Neural progenitor cell (in vitro differentiated cells): ENCODE data around the gene KATNA1. TPM values are rescaled to one million over a fixed set of nuclear protein-coding genes. Genes with fewer than 3 reads are reported as not detected.

Experiments used
- DNase-seq: peaks from one replicate; pipeline ENCODE4 v3.0.0-alpha.2; 2016; ENCODE audit warnings: low spot score
- H2AFZ ChIP-seq: fragments of 200-600 bp; sonication (generic); replicated peaks from 2 replicates; pipeline ENCODE4 v1.6.1; 2016; ENCODE audit warnings: antibody characterized with exemption
- H3F3A ChIP-seq: fragments of 200-600 bp; sonication (generic); 2 replicates; pipeline ENCODE4 v1.6.1; 2016; ENCODE audit warnings: antibody characterized with exemption, low read depth
- H3K27ac ChIP-seq: fragments of 200-600 bp; sonication (generic); 2 replicates; pipeline ENCODE4 v1.5.1; 2016; ENCODE audit warnings: mild to moderate bottlenecking
- H3K27me3 ChIP-seq: fragments of 200-600 bp; sonication (generic); 2 replicates; pipeline ENCODE4 v1.6.1; 2016; ENCODE audit warnings: mild to moderate bottlenecking, moderate library complexity
- H3K36me3 ChIP-seq: fragments of 200-600 bp; sonication (generic); 2 replicates; pipeline ENCODE4 v1.5.1; 2016
- H3K4me1 ChIP-seq: fragments of 200-600 bp; sonication (generic); 2 replicates; pipeline ENCODE4 v1.6.1; 2016; ENCODE audit warnings: mixed run types
- H3K4me2 ChIP-seq: fragments of 200-600 bp; sonication (generic); 2 replicates; pipeline ENCODE4 v1.6.1; 2016
- H3K4me3 ChIP-seq: fragments of 200-600 bp; sonication (generic); 2 replicates; pipeline ENCODE4 v1.5.1; 2016
- H3K79me2 ChIP-seq: fragments of 200-600 bp; sonication (generic); 2 replicates; pipeline ENCODE4 v1.6.1; 2016; ENCODE audit warnings: low read depth
- H3K9ac ChIP-seq: fragments of 200-600 bp; sonication (generic); 2 replicates; pipeline ENCODE4 v1.6.1; 2016
- H3K9me3 ChIP-seq: fragments of 200-600 bp; sonication (generic); 2 replicates; pipeline ENCODE4 v1.5.1; 2016; ENCODE audit warnings: low read depth
- H4K20me1 ChIP-seq: fragments of 200-600 bp; sonication (generic); 2 replicates; pipeline ENCODE4 v1.6.1; 2016; ENCODE audit warnings: low read depth
- H3K27ac Mint-ChIP-seq: 3 replicates; pipeline ENCODE4 v1.8.0; 2021; ENCODE audit warnings: mixed read lengths
- H3K27me3 Mint-ChIP-seq: 2 replicates; pipeline ENCODE4 v1.8.0; 2022; ENCODE audit warnings: low read depth, mild to moderate bottlenecking, inconsistent platforms, moderate library complexity, mixed read lengths; ENCODE audit not compliant: insufficient read depth
- H3K36me3 Mint-ChIP-seq: 3 replicates; pipeline ENCODE4 v1.8.0; 2021; ENCODE audit warnings: mixed read lengths
- H3K4me1 Mint-ChIP-seq: 3 replicates; pipeline ENCODE4 v1.8.0; 2021; ENCODE audit warnings: mixed read lengths
- H3K4me3 Mint-ChIP-seq: 3 replicates; pipeline ENCODE4 v1.8.0; 2021; ENCODE audit warnings: mild to moderate bottlenecking, moderate library complexity, mixed read lengths
- H3K9me3 Mint-ChIP-seq: 3 replicates; pipeline ENCODE4 v1.8.0; 2020; ENCODE audit warnings: mixed read lengths
- CTCF ChIP-seq: fragments of 200-600 bp; sonication (generic); IDR thresholded peaks from 2 replicates; pipeline ENCODE4 v1.5.1; 2017; ENCODE audit warnings: antibody characterized with exemption, mild to moderate bottlenecking
- EZH2 ChIP-seq: fragments of 200-600 bp; sonication (generic); IDR thresholded peaks from 2 replicates; pipeline ENCODE4 v1.6.1; 2017; ENCODE audit warnings: antibody characterized with exemption, mild to moderate bottlenecking, moderate library complexity
- EZH2phosphoT487 ChIP-seq: fragments of 200-600 bp; sonication (generic); IDR thresholded peaks from 2 replicates; pipeline ENCODE4 v1.6.1; 2017; ENCODE audit warnings: antibody characterized with exemption
- small RNA-seq: library from RNA; depleted of rRNA; stranded (forward); fragments of <200 nt; gene quantifications from one replicate; pipeline ENCODE3, GENCODE V24; 2015
- total RNA-seq: library from RNA; depleted of rRNA; stranded (reverse); fragments of >200 nt; gene quantifications from 2 replicates; pipeline ENCODE4 v1.2.3, GENCODE V29; 2015; ENCODE audit warnings: low replicate concordance

KATNA1 gene
- total RNA-seq, 1 donor from 2014 or later: 18.9 TPM

GRCh38 chr6:149545754-149546471, 102.6 kb downstream of the KATNA1 start, which contains the start of gene PPIL4:
Gene PPIL4 (minus strand): TSS chr6:149546043. CDS start chr6:149546005, 38 bp downstream.
- TF ChIP-seq EZH2phosphoT487: no peak
- no peak for TF ChIP-seq EZH2
- peak; percentile 99 for TF ChIP-seq CTCF

GRCh38 chr6:149545258-149545753, 103.2 kb downstream of the KATNA1 start:
- Histone ChIP-seq H3K36me3 (peaks cover 3% of the 10 kb centered on the region), H2AFZ (peak overlapping the region; percentile 94), H4K20me1 (peaks cover 17% of the 10 kb centered on the region), H3K27ac (peak overlapping the region; percentile 98), H3K9me3 (no peaks in the 10 kb centered on the region), H3K9ac (peak overlapping the region; percentile 92), H3K79me2 (peaks cover 55% of the 10 kb centered on the region), H3K4me2 (peak overlapping the region; percentile 88), H3K4me1 (peaks cover 6% of the 10 kb centered on the region), H3K27me3 (peaks cover 20% of the 10 kb centered on the region), H3F3A (peaks cover 16% of the 10 kb centered on the region), H3K4me3 (peak overlapping the region; percentile 93)
- peaks cover 3% of the 10 kb centered on the region for H3K36me3 Mint-ChIP-seq
- peaks cover 17% of the 10 kb centered on the region for H3K4me1 Mint-ChIP-seq
- no peaks in the 10 kb centered on the region for H3K9me3 Mint-ChIP-seq
- TF ChIP-seq EZH2phosphoT487 (no peak), EZH2 (no peak), CTCF (peak; percentile 26)
- peak; percentile 36 for DNase-seq
- peaks cover 5% of the 10 kb centered on the region for H3K27me3 Mint-ChIP-seq
- H3K4me3 Mint-ChIP-seq: peak overlapping the region; percentile 99
- H3K27ac Mint-ChIP-seq: peak overlapping the region; percentile 94

More at GRCh38 chr6:149545754-149546471, 102.6 kb downstream of the KATNA1 start, which contains the start of gene PPIL4:
- H3K27me3 ChIP-seq: peaks cover 26% of the 10 kb centered on the region
- H3K9ac ChIP-seq: peak within 1 kb of the TSS; percentile 92
- Mint-ChIP-seq H3K4me1 (peaks cover 17% of the 10 kb centered on the region), H3K36me3 (peaks cover under 1% of the 10 kb centered on the region), H3K27me3 (peaks cover 5% of the 10 kb centered on the region), H3K4me3 (peak within 1 kb of the TSS; percentile 99), H3K9me3 (no peaks in the 10 kb centered on the region), H3K27ac (peak within 1 kb of the TSS; percentile 94)
- H3K4me2 ChIP-seq: peak within 1 kb of the TSS; percentile 88
- H3K79me2 ChIP-seq: peaks cover 49% of the 10 kb centered on the region
- H4K20me1 ChIP-seq: peaks cover 17% of the 10 kb centered on the region
- peak within 1 kb of the TSS; percentile 93 for H3K4me3 ChIP-seq
- peak within 1 kb of the TSS; percentile 98 for H3K27ac ChIP-seq
- no peaks in the 10 kb centered on the region for H3K36me3 ChIP-seq
- DNase-seq: peak; percentile 98
- H3F3A ChIP-seq: peaks cover 16% of the 10 kb centered on the region
- no peaks in the 10 kb centered on the region for H3K9me3 ChIP-seq
- peaks cover 6% of the 10 kb centered on the region for H3K4me1 ChIP-seq
- H2AFZ ChIP-seq: peak within 1 kb of the TSS; percentile 94

Small RNAs within 50 kb of the gene (small RNA-seq; reads per million reads assigned to genes)
- not detected for gene RF00019
- not detected for gene RF00410

Other genes with a start within 250 kb of the KATNA1 start
- 0.82 and 2.3 TPM in 2 replicates for gene SUMO4, start 248.5 kb downstream of the KATNA1 start, total RNA-seq
- gene ZC3H12D, start 163.7 kb downstream of the KATNA1 start, total RNA-seq: 0.03 TPM in 1 of 2 replicates, not detected in the other
- gene PPIL4, start 102.7 kb downstream of the KATNA1 start, total RNA-seq: 41.6 and 80.6 TPM in 2 replicates
- 26.9 and 35.7 TPM in 2 replicates for gene GINM1, start 82.3 kb downstream of the KATNA1 start, total RNA-seq
- gene LATS1, start 69.4 kb upstream of the KATNA1 start, total RNA-seq: 21.1 and 28.0 TPM in 2 replicates
- gene NUP43, start 97.8 kb upstream of the KATNA1 start, total RNA-seq: 84.5 and 107 TPM in 2 replicates
- 112 and 133 TPM in 2 replicates for gene PCMT1, start 101.0 kb upstream of the KATNA1 start, total RNA-seq
- 2.2 and 2.8 TPM in 2 replicates for gene LRP11, start 215.6 kb upstream of the KATNA1 start, total RNA-seq
- gene RAET1E, start 249.4 kb upstream of the KATNA1 start, total RNA-seq: not detected in 2 replicates